C4-2B (cell line): Measurements from ENCODE around the gene SRA1.

ENCODE experiments used
- ZFX ChIP-seq: fragments of 450-650 bp; IDR thresholded peaks from 2 replicates; pipeline ENCODE4 v1.6.1; 2017
- TF ChIP-seq, protein P1 (sequence below): fragments of 450-650 bp; conservative IDR thresholded peaks from 2 replicates; pipeline ENCODE4 v1.5.1; 2017; ENCODE audit warnings: mild to moderate bottlenecking

DNA sequence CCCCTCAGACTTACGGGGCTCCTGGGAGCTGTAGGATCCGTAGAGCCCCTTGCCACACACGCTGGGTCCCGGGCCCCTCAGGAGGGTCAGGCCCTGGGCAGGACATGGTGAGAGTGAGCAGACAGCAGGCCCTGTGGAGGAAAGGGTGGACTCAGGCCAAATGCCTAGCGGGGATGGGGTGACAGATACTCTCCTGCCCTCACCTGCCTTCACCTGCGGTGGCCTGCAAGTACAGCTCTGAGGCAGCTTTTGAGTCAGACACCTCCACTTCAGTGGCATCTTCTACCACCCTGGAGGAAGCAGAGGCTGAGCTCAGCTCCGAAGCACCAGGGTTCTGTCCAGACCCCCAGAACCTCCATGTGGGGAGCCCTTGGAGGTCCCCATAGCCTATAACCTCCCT is 33.6 kb upstream of the SRA1 start:
- TF ChIP-seq, protein P1, sequence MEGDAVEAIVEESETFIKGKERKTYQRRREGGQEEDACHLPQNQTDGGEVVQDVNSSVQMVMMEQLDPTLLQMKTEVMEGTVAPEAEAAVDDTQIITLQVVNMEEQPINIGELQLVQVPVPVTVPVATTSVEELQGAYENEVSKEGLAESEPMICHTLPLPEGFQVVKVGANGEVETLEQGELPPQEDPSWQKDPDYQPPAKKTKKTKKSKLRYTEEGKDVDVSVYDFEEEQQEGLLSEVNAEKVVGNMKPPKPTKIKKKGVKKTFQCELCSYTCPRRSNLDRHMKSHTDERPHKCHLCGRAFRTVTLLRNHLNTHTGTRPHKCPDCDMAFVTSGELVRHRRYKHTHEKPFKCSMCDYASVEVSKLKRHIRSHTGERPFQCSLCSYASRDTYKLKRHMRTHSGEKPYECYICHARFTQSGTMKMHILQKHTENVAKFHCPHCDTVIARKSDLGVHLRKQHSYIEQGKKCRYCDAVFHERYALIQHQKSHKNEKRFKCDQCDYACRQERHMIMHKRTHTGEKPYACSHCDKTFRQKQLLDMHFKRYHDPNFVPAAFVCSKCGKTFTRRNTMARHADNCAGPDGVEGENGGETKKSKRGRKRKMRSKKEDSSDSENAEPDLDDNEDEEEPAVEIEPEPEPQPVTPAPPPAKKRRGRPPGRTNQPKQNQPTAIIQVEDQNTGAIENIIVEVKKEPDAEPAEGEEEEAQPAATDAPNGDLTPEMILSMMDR = no peak
- no peak for TF ChIP-seq ZFX
